ENCODE measurements around the gene TRPM3.

The TRPM3 gene

GRCh38 chr9:71096421-71097108 lies 24.9 kb downstream of the TRPM3 start:
- no peak for DNase-seq

GRCh38 chr9:71094708-71095251 lies 26.6 kb downstream of the TRPM3 start:
- no peak for DNase-seq

GRCh38 chr9:71090896-71091295 lies 30.5 kb downstream of the TRPM3 start:
- DNase-seq = no peak

DNA sequence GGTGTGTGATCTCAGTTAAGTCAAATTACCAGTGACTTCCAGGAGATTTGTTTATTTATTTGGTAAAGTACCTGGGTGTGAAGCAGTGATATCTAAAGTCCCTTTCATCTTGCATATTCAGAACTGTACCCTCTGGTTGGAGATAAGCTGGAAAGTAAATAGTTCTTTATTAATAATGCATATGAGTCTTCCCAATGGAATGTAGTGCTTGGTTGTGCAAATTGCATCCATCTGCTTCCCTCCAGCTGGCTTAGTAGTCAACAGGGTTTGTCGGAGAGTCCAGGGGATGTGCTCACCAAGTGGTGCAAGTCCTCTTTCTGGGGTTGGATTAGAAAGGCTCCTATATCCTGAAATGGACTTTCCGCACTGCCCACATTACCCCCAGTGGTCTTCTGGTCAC lies 42.0 kb downstream of the TRPM3 start:
- no peak for DNase-seq

DNA sequence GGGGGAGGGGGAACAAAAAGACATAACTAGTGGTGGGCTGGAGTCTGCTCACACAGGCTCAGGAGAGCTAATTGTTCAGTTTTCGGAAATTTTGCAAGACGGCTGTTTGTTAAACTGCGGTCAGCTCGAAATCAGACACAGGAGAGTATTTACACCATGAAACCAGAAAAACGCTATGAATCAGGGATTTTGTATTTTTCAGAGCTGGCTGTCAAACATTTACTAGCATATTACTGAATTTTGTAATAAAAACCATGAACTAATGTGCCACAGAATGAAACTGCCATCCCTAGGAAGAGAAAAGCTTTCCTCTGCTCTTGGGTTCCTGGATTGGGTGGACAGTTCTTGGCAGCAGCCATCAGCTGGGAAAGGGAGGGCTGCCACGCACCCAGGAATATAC lies 45.3 kb downstream of the TRPM3 start:
- DNase-seq = no peak

DNA sequence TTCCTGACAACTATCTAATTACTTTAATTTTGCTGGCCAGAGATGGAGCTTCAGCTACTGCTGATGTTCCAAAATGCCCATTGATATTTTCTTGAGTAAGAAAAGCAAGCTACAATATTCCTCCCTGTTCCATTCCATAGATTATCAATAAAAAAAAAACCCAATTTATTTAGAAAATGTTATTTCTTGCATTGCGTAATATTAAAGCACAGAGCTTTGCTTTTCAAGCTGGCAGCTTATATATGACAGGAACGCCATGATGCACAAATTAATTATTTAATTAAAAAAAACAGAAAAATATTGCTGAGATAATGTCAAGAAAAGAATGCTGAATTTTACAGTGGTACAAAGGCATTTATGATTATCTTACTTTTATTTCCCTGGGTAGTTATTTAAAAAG lies 47.9 kb downstream of the TRPM3 start:
- DNase-seq = no peak

- DNase-seq = no peak
Measured at GRCh38 chr9:71072587-71072986, 48.8 kb downstream of the TRPM3 start.

DNA sequence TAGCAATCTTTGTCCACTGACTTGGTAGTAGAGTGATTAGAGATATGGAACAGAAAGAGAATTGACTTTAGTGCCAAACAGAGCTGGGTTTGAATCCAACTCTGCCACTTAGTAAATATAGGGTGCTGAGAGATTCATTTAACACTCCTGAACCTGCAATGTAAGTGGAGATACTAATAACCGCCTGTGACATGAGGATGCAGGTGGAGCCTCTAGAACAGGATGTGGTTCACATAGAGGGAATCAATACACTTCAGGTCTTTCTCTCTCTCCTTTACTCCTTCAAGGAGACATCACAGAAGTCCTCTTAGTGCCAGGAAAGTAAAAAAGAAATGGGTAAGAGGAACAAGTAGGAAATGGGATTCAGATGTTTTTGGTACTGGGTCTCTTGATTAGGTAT lies 49.8 kb downstream of the TRPM3 start:
- no peak for DNase-seq

DNA sequence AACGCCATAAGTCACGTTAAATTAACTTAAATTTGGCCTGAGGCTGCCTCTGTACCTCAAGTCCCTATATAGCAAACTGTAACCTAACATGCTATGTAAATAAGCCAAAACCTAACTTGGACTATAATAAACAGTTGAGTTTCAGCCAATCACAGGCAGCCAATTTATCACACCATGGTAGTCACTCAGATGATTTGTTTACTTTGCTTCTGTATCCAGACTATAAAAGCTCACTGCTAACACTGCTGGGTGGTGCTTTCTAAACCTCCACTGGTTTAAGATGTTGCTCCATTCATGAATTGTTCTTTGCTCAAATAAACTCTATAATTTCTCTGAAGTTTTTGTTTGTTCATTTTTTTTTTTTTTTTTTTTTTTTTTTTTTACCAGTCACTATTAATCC lies 62.8 kb downstream of the TRPM3 start:
- no peak for DNase-seq

DNA sequence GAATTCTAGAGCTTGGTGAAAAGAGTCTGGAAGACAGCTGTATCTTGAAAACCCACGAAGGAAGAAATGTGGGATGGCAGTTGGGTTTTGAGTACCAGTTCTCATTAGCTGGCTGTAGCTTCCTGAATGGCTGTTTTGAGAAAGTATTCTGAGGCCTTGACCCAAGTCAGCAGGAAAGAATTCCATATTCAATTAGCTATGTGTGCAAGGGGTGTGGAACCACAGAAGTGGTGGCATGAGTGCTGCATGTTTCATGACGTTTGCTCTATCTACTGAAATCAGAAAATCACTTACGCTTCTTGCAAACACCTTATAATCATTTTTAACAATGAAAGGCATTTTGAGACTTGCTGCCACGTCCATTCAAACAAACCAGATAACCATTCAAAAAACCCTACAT lies 69.1 kb downstream of the TRPM3 start:
- no peak for DNase-seq

GRCh38 chr9:71048280-71048679 lies 73.1 kb downstream of the TRPM3 start:
- DNase-seq = no peak

DNA sequence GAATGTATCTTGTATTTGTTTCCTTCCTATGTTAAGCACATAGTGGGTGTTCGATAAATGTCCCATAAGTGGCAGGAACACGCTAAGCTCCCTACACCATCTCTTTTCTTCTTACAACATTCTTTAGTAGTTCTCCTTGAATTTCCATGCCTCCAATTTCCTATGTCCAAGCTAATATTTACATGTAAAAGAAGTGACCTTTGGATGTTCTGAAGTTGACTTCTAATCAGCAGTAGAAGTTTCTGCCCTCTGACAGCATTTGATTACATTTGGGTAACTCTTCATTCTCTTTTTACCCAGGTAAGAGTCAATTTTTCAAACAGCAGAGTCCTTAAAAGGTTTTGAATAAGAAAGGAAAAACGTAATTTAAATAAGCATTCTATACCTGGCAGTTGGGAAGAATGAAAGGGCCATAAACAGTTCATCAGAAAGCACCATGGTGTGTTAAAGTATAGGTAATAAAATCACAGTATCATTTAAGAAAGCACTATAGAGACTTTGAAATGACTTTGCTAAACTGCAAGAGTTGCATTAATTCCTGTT lies 78.9 kb downstream of the TRPM3 start:
- no peak for DNase-seq

DNA sequence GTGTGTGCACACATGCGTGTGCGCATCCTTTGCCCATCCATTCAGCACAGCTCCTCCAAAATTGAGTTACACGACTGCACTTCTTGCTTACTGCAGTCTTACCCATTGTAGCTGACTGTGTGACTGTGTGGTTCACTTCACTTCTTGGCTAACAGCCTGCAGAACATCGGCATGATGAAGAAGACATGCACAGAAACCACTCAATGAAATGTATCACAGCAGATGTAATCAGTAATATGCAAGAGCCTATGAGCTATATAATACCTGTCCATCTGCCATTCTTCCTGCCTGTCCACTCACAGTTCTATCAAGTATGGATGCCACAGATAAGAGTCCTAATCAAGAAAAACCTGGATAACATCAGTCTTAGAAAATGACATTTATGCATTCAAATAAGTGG lies 83.9 kb downstream of the TRPM3 start:
- no peak for DNase-seq

DNA sequence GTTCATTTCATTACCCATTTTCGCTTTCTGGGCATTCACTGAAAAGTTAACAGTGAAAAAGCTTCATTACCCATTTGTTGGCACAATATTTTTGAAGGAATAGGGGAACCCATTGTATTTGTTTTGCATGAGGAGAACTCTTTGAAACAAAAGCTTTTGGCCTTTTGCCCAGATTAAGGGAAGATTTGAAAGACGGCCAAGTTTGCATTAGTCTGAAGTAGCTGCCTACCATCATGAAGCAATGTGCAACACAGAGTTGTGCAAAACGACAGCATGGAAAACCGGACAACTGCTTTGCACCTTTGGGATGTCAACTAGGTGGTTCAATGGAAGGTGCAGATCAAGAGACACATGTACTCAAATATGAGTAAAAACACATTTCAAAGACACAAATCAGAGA lies 84.9 kb downstream of the TRPM3 start:
- DNase-seq = no peak

DNA sequence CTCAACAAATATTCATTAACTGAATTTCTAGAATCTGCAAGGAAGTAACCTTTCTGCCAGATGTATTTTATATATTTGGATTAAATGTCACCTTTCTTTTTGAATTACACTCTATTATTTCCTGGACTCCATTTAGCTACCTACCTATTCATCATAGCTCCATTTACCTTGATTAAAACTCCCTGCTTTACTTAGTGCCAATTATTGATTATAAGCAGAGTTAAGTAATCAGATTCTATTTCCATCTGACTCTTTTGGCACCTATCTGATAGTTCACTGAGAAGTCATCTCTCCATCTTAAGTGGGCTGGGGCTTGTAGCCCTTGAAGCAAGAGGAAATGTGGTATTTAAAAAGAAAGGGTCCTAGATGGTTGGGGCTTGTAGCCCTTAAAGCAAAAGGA lies 88.6 kb downstream of the TRPM3 start:
- no peak for DNase-seq

DNA sequence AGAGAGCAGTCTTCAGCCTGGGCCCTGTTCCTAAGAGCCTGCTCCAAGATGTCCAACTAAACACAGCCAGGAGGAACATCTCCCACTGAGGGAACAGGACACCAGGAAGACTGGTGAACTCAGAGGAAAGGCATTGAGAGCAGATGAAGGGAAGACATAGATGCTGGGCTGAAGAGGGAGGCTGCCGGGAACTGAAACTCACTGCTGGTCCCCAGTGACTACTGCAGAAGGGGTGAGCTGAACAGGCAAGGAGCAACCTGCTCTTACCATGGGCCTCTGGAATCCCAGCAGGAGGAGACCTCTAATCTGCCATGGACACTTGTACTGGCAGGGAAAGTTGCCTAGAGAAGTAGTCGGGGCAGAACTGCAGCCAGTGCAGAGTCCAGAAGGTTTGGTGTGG lies 95.7 kb downstream of the TRPM3 start:
- no peak for DNase-seq

GRCh38 chr9:71025201-71025600 lies 96.2 kb downstream of the TRPM3 start:
- DNase-seq = no peak

DNA sequence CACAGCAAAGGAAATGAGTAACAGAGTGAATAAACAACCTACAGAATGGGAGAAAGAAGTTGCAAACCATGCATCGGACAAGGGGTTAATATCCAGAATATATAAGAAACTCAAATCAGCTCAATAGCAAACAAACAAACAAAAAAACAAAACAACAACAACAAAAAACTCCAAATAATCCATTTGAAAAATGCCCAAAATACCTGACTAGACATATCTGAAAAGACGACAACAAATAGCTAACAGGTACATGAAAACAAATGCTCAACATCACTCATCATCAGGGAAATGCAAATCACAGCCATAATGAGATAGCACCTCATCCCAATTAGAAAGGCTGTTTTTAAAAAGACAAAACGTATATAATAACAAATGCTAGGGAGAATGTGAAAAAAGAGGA lies 111.2 kb downstream of the TRPM3 start:
- DNase-seq = no peak

GRCh38 chr9:71005456-71005855 lies 116.0 kb downstream of the TRPM3 start:
- no peak for DNase-seq

DNA sequence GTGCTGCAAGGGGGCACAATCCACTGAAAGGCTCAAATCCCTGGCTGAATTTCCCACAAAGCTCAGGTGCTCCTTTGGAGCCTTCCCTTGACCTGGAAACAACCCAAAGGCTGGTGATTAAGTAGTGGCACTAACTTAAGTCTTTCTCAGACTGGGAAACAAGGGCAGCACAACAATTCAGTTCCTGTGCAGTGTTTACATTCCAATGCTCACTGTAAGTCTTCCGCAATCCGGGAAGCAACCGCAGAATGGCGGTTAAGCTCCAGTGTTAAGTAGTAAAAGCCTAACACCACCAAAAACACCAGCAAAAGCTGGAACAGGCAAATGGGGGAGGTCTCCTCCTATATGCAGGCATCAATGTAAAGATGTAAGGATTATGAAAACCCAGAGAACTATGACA lies 117.2 kb downstream of the TRPM3 start:
- no peak for DNase-seq

GRCh38 chr9:71003346-71003745 lies 118.1 kb downstream of the TRPM3 start:
- DNase-seq = no peak

DNA sequence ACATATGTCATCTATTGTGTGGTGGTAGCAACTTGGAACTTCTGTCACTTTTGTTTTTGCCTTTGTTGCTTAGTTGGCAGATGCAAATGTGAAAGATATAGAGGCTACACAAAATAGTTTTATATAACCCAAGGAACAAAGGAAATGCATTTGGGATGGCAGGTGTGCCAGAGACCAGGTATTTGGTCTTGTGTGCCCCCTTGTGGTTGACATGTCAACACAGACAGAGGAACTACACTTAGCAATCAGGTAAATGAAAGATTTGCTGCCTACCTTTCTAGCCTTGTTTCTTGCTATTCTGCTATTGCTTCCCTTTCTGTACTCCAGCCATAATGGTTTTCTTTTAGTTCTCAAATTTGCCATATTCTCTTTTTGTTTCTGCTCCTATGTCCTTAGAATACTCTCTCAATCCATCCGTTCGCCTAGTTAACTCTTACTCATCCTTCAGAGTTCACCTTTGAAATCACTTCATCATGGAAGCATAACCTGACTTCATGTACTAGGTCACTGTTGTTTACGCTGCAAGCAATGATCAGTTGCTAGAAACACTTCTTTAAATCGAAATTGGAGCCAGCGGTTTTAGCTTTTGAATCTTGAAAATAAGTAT lies 119.5 kb downstream of the TRPM3 start:
- DNase-seq = peak; percentile 3

GRCh38 chr9:70998962-70999361 lies 122.5 kb downstream of the TRPM3 start:
- no peak for DNase-seq

GRCh38 chr9:70995511-70995910 lies 125.9 kb downstream of the TRPM3 start:
- DNase-seq = no peak

DNA sequence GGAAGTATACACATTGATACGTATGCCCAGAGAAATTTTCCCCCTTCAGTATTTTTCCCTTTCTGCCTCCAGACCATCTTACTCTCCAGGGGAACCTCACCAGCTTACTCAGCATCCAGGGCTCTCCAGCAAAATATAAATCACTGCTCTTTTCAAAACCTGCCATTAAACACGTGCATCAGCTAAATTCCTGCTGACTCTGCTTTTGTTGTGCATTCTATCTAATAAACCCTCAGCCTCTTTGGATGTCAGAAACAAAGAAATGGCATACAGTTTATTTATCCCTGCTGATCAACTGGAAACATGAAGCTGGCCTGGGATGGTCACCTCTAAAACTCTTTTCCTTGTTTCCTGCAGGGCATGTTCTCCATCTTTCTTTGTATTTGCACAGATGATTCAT lies 126.8 kb downstream of the TRPM3 start:
- no peak for DNase-seq
